Osteoblast (primary cell): ENCODE results near the gene RGMA. TPM values are rescaled to one million over a fixed set of nuclear protein-coding genes. Genes with fewer than 3 reads are reported as not detected.

ENCODE experiments used
- DNase-seq: peaks from one replicate; pipeline ENCODE4 v3.0.0; 2011; ENCODE audit warnings: low spot score, mixed read lengths; ENCODE audit not compliant: insufficient read length; ENCODE audit errors: missing footprints
- H2AFZ ChIP-seq: 2 replicates; pipeline ENCODE4 v1.6.0; 2011; ENCODE audit warnings: mild to moderate bottlenecking, low read length
- H3K27ac ChIP-seq: 2 replicates; pipeline ENCODE4 v1.5.1; 2011; ENCODE audit warnings: mild to moderate bottlenecking, low read depth, low read length, moderate library complexity
- H3K27me3 ChIP-seq: 2 replicates; pipeline ENCODE4 v1.6.0; 2012; ENCODE audit warnings: mild to moderate bottlenecking, control low read depth, inconsistent platforms, low read length, moderate library complexity; ENCODE audit not compliant: insufficient read depth
- H3K36me3 ChIP-seq: 2 replicates; pipeline ENCODE4 v1.5.1; 2011; ENCODE audit warnings: mild to moderate bottlenecking, low read length, control low read depth, moderate library complexity; ENCODE audit not compliant: insufficient read depth
- H3K4me1 ChIP-seq: 2 replicates; pipeline ENCODE4 v1.5.1; 2011; ENCODE audit warnings: mild to moderate bottlenecking, low read length, control low read depth, moderate library complexity; ENCODE audit not compliant: insufficient read depth
- H3K4me2 ChIP-seq: 2 replicates; pipeline ENCODE4 v1.6.0; 2011; ENCODE audit warnings: mild to moderate bottlenecking, low read length; ENCODE audit not compliant: insufficient read depth
- H3K4me3 ChIP-seq: fragments of 200-600 bp; sonication (generic); 3 replicates; pipeline ENCODE4 v1.5.1; 2012; ENCODE audit warnings: mild to moderate bottlenecking, low read length, inconsistent platforms; ENCODE audit not compliant: insufficient read depth
- H3K79me2 ChIP-seq: 2 replicates; pipeline ENCODE4 v1.6.0; 2012; ENCODE audit warnings: mild to moderate bottlenecking, low read length, control low read depth, inconsistent platforms; ENCODE audit not compliant: insufficient read depth
- H3K9me3 ChIP-seq: 2 replicates; pipeline ENCODE4 v1.5.1; 2011; ENCODE audit warnings: low read depth, low read length, control low read depth
- H4K20me1 ChIP-seq: 2 replicates; pipeline ENCODE4 v1.6.0; 2012; ENCODE audit warnings: mild to moderate bottlenecking, low read length, control low read depth; ENCODE audit not compliant: insufficient read depth
- CTCF ChIP-seq: IDR thresholded peaks from 2 replicates; pipeline ENCODE4 v1.5.1; 2011; ENCODE audit warnings: mild to moderate bottlenecking, low read depth, low read length, moderate library complexity; ENCODE audit errors: extremely low read depth
- total RNA-seq: library from RNA; depleted of rRNA; stranded (reverse); fragments of >200 nt; gene quantifications from 2 replicates; pipeline ENCODE4 v1.2.3, GENCODE V29; 2012

RGMA gene
- total RNA-seq, 1 donor, result 2.5 TPM

- Histone ChIP-seq H3K36me3 (no peaks in the 10 kb centered on the region), H3K79me2 (no peaks in the 10 kb centered on the region), H3K4me3 (no peak overlapping the region), H3K4me1 (no peaks in the 10 kb centered on the region), H2AFZ (no peak overlapping the region), H3K27ac (no peak overlapping the region), H4K20me1 (no peaks in the 10 kb centered on the region), H3K27me3 (no peaks in the 10 kb centered on the region), H3K9me3 (no peaks in the 10 kb centered on the region), H3K4me2 (no peak overlapping the region)
- no peak for TF ChIP-seq CTCF
- DNase-seq, result no peak
These were observed 18.6 kb upstream of the RGMA start for GRCh38 chr15:93107646-93108045.

GRCh38 chr15:93105485-93105884 is 16.5 kb upstream of the RGMA start:
- no peak for DNase-seq
- no peak overlapping the region for H3K27ac ChIP-seq

GRCh38 chr15:93103823-93104222 is 14.8 kb upstream of the RGMA start:
- Histone ChIP-seq H3K27me3 (no peaks in the 10 kb centered on the region), H3K27ac (no peak overlapping the region), H3K4me3 (no peak overlapping the region), H3K9me3 (no peaks in the 10 kb centered on the region), H3K4me1 (no peaks in the 10 kb centered on the region), H2AFZ (no peak overlapping the region), H4K20me1 (no peaks in the 10 kb centered on the region), H3K36me3 (no peaks in the 10 kb centered on the region), H3K4me2 (no peak overlapping the region), H3K79me2 (no peaks in the 10 kb centered on the region)
- TF ChIP-seq CTCF, result no peak
- DNase-seq, result no peak

More at GRCh38 chr15:93105485-93105884, 16.5 kb upstream of the RGMA start:
- no peak for TF ChIP-seq CTCF
- Histone ChIP-seq H2AFZ (no peak overlapping the region), H3K4me2 (no peak overlapping the region), H3K4me3 (no peak overlapping the region), H3K79me2 (no peaks in the 10 kb centered on the region), H3K36me3 (no peaks in the 10 kb centered on the region), H3K27me3 (no peaks in the 10 kb centered on the region), H3K4me1 (no peaks in the 10 kb centered on the region), H4K20me1 (no peaks in the 10 kb centered on the region), H3K9me3 (no peaks in the 10 kb centered on the region)

- Histone ChIP-seq H3K4me1 (no peaks in the 10 kb centered on the region), H3K36me3 (no peaks in the 10 kb centered on the region), H4K20me1 (no peaks in the 10 kb centered on the region), H3K4me2 (no peak overlapping the region), H3K79me2 (no peaks in the 10 kb centered on the region), H3K9me3 (no peaks in the 10 kb centered on the region), H2AFZ (no peak overlapping the region), H3K4me3 (no peak overlapping the region), H3K27me3 (no peaks in the 10 kb centered on the region), H3K27ac (no peak overlapping the region)
- DNase-seq, result no peak
- TF ChIP-seq CTCF, result no peak
These were observed 13.2 kb upstream of the RGMA start for GRCh38 chr15:93102211-93102610.
